K562 (cell line): ENCODE measurements around the gene GART. TPM values are rescaled to one million over a fixed set of nuclear protein-coding genes. Genes with fewer than 3 reads are reported as not detected.
A peak's percentile ranks its signal among the peaks of the same experiment; 100 is the strongest.

Experiments used
- ATF1 ChIP-seq, 2 experiments: fragments of 450-650 bp in 1 of 2; IDR thresholded peaks; 2 replicates each; pipeline ENCODE4 v1.6.1; 2016; ENCODE audit warnings: missing compliant biosample characterization in 1 of 2, missing genetic modification characterization in 1 of 2
- ATF3 ChIP-seq, 2 experiments: fragments of 450-650 bp in 1 of 2; sonication (generic) in 1 of 2; formaldehyde crosslinking in 1 of 2; IDR thresholded peaks in 1 of 2; conservative IDR thresholded peaks in 1 of 2; 2 replicates each; pipeline versions ENCODE4 v1.6.1 to v1.8.1; 2016 to 2023; ENCODE audit warnings: mild to moderate bottlenecking in 2 of 2, moderate library complexity in 2 of 2, inconsistent platforms in 1 of 2, missing genetic modification reagents in 1 of 2
- ATF6 ChIP-seq: sonication (generic); formaldehyde crosslinking; IDR thresholded peaks from 2 replicates; pipeline ENCODE4 v1.4.0; 2020; ENCODE audit warnings: mild to moderate bottlenecking, missing genetic modification reagents
- CHD1 ChIP-seq: fragments of 200-600 bp; sonication (generic); IDR thresholded peaks from one replicate; pipeline ENCODE4 v1.6.1; 2012; ENCODE audit warnings: mild to moderate bottlenecking, moderate library complexity, low read length, inconsistent platforms
- ESRRA ChIP-seq: fragments of 450-650 bp; IDR thresholded peaks from 2 replicates; pipeline ENCODE4 v1.6.1; 2014; ENCODE audit warnings: low read depth, mild to moderate bottlenecking, moderate library complexity, borderline replicate concordance
- FOXP1 ChIP-seq: sonication (generic); formaldehyde crosslinking; IDR thresholded peaks from 2 replicates; pipeline ENCODE4 v1.8.0; 2022; ENCODE audit warnings: mild to moderate bottlenecking, missing genetic modification reagents
- FOXP4 ChIP-seq: sonication (generic); formaldehyde crosslinking; IDR thresholded peaks from 2 replicates; pipeline ENCODE4 v1.8.0; 2022; ENCODE audit warnings: mild to moderate bottlenecking, missing genetic modification reagents, borderline replicate concordance
- ILK ChIP-seq: fragments of 450-650 bp; IDR thresholded peaks from 2 replicates; pipeline ENCODE4 v1.6.1; 2016; ENCODE audit warnings: missing genetic modification characterization, low read depth, mild to moderate bottlenecking, missing compliant biosample characterization, moderate library complexity, borderline replicate concordance
- MNT ChIP-seq, 2 experiments: fragments of 450-650 bp; conservative IDR thresholded peaks; 2 replicates each; pipeline ENCODE4 v1.6.1; 2017; ENCODE audit warnings: mild to moderate bottlenecking in 2 of 2, moderate library complexity in 2 of 2
- SIRT6 ChIP-seq: IDR thresholded peaks from one replicate; pipeline ENCODE4 v1.6.1; 2012; ENCODE audit warnings: low read depth, mild to moderate bottlenecking, control low read depth, inconsistent platforms, low read length, moderate library complexity
- ZNF23 ChIP-seq: fragments of 250-450 bp; sonication (Bioruptor Pico); IDR thresholded peaks from 2 replicates; pipeline ENCODE4 v1.4.0; 2020; ENCODE audit warnings: mild to moderate bottlenecking
- ZNF280A ChIP-seq: fragments of 450-650 bp; IDR thresholded peaks from 2 replicates; pipeline ENCODE4 v1.6.1; 2018; ENCODE audit warnings: mild to moderate bottlenecking, low read depth; ENCODE audit not compliant: partially characterized antibody
- ZNF384 ChIP-seq: IDR thresholded peaks from 2 replicates; pipeline ENCODE4 v1.6.1; 2012; ENCODE audit warnings: low read depth, low read length, improper control_type of control experiment
- ZNF740 ChIP-seq, 3 experiments: fragments of 200-800 bp in 1 of 3; sonication (Bioruptor generic) in 1 of 3; sonication (generic) in 1 of 3; formaldehyde crosslinking in 1 of 3; IDR thresholded peaks; 2 replicates each; pipeline versions ENCODE4 v1.6.1 to v1.8.0; 2016 to 2022; ENCODE audit warnings: mild to moderate bottlenecking in 2 of 3, missing compliant biosample characterization in 2 of 3, missing genetic modification characterization in 2 of 3, missing genetic modification reagents in 1 of 3
- ZNF76 ChIP-seq: fragments of 250-450 bp; sonication (Bioruptor Pico); IDR thresholded peaks from 2 replicates; pipeline ENCODE4 v1.4.0; 2020; ENCODE audit warnings: mild to moderate bottlenecking, moderate library complexity, borderline replicate concordance
- polyA plus RNA-seq, 8 experiments: library from polyadenylated mRNA; depleted of rRNA in 4 of 8; stranded (reverse) in 5 of 8; unstranded in 3 of 8; fragments of >200 nt; fragmentation: Nextera tagmentation in 2 of 8; fragmentation: Illumina TruSeq in 1 of 8; extraction: Ambion mirVana in 2 of 8; extraction: Trizol in 1 of 8; gene quantifications; 2 replicates each; pipeline versions ENCODE4 v1.2.1 to v1.2.3, GENCODE V29; 2011 to 2014; ENCODE audit warnings: inconsistent platforms in 1 of 8, missing spikeins in 1 of 8
- total RNA-seq, 7 experiments: library from RNA; depleted of rRNA in 6 of 7; stranded (reverse); fragments of >200 nt in 6 of 7; fragmentation: Illumina TruSeq in 2 of 7; extraction: Trizol in 2 of 7; gene quantifications; 2 replicates each; pipeline versions ENCODE4 v1.2.1 to v1.2.3, GENCODE V29; 2011 to 2021; ENCODE audit warnings: low replicate concordance in 1 of 7

GART gene
- total and polyA plus RNA-seq, 9 of the 15 experiments (the other 6 are each of a cell fraction or from before 2014, with no cell fraction given): 141 to 429 (median 349) TPM

- no peak for TF ChIP-seq ATF6
- TF ChIP-seq ZNF384: no peak
- no peak for TF ChIP-seq ATF1 (CRISPR knock-in tag; IDR thresholded peaks at IDR 0.05)
- TF ChIP-seq ATF1 (tag; IDR thresholded peaks at IDR 0.05): peak; percentile 86
- no peak for TF ChIP-seq SIRT6
- peak; percentile 75 to 87 for TF ChIP-seq MNT (conservative IDR thresholded peaks at IDR 0.05)
- TF ChIP-seq FOXP1: 0 out of 2 replicates have a peak, but pooled peaks have one; percentile 29
- 0 out of 2 replicates have a peak, but pooled peaks have one; percentile 67 for TF ChIP-seq FOXP4 (CRISPR knock-in tag)
- TF ChIP-seq ZNF280A: no peak
- peak; percentile 47; the same call in 1 of the 2 replicates for TF ChIP-seq ESRRA
- peak; percentile 32; the same call in 1 of the 2 replicates for TF ChIP-seq ATF3 (IDR thresholded peaks at IDR 0.05)
- TF ChIP-seq ATF3 (CRISPR knock-in tag; conservative IDR thresholded peaks at IDR 0.05): no peak; the same call in 1 of the 2 replicates
- no peak for TF ChIP-seq ZNF76 (CRISPR knock-in tag)
- TF ChIP-seq ZNF23 (CRISPR knock-in tag): no peak
- no peak; the same call in 1 of the 2 replicates for TF ChIP-seq ZNF740 (CRISPR knock-in tag; IDR thresholded peaks at IDR 0.05)
- no peak for TF ChIP-seq ZNF740 (tag; IDR thresholded peaks at IDR 0.05)
- no peak for TF ChIP-seq ILK (tag)
- no peak for TF ChIP-seq CHD1
Observed at GRCh38 chr21:33491373-33492102, 50.4 kb downstream of the GART start, which contains the start of gene DNAJC28 (continued).
